K562 (cell line): ENCODE measurements around the gene GRIK2. TPM values are rescaled to one million over a fixed set of nuclear protein-coding genes. Genes with fewer than 3 reads are reported as not detected.

ENCODE experiments used
- ATAC-seq: fragments of 200-7000 bp; cut with Tn5 transposase; 3 replicates; pipeline ENCODE4 v1.9.1; 2020; ENCODE audit warnings: moderate library complexity
- BruUV-seq: library from RNA; stranded (reverse); fragments of 400-500 nt; replicated peaks from 2 replicates; lab custom pipeline; 2021; lab: Mats Ljungman, UMichigan
- CTCF ChIA-PET: fragments of 300-600 bp; formaldehyde crosslinking; extraction: SDS; loops from one replicate; lab custom pipeline; 2021; ENCODE audit warnings: low intra/inter-chr PET ratio; lab: Yijun Ruan, JAX
- POLR2A ChIA-PET: fragments of 300-600, 350-650 bp; sonication (Branson Sonifier 250); formaldehyde crosslinking; extraction: SDS; loops from one replicate; lab custom pipeline; 2021; ENCODE audit warnings: antibody characterized with exemption, inconsistent platforms; lab: Yijun Ruan, JAX
- DNase-seq, 4 experiments: peaks; one replicate each; pipeline versions ENCODE4 v3.0.0 to v3.0.0-alpha.2; 2011 to 2018; ENCODE audit warnings: low spot score in 3 of 4, mixed read lengths in 3 of 4; ENCODE audit errors: extremely low read depth in 1 of 4
- FAIRE-seq: peaks from 2 replicates; lab custom pipeline; 2011; peaks lifted over from hg19 to GRCh38; lab: Jason Lieb, UNC
- H2AFZ ChIP-seq: 2 replicates; pipeline ENCODE4 v1.6.0; 2011; ENCODE audit warnings: low read depth, low read length, control low read depth, inconsistent platforms
- H3K27ac ChIP-seq: fragments of 200-600 bp; 3 replicates; pipeline ENCODE4 v1.8.0; 2011; ENCODE audit warnings: low read depth, mild to moderate bottlenecking, control low read depth, inconsistent platforms, low read length, moderate library complexity, mixed read lengths; ENCODE audit errors: extremely low read depth
- H3K27me3 ChIP-seq, 2 experiments: fragments of 300-600 bp in 1 of 2; 2 replicates in 1 of 2; 3 replicates in 1 of 2; pipeline versions ENCODE4 v1.6.0 to v1.8.0; 2011; ENCODE audit warnings: inconsistent platforms in 2 of 2, low read length in 2 of 2, mild to moderate bottlenecking in 1 of 2, mixed read lengths in 1 of 2, moderate library complexity in 1 of 2; ENCODE audit not compliant: control insufficient read depth in 2 of 2, insufficient read depth in 2 of 2
- H3K36me3 ChIP-seq: fragments of 300-600 bp; 3 replicates; pipeline ENCODE4 v1.8.0; 2011; ENCODE audit warnings: mild to moderate bottlenecking, low read length, inconsistent platforms; ENCODE audit not compliant: control insufficient read depth, insufficient read depth
- H3K4me1 ChIP-seq, 2 experiments: fragments of 200-600 bp in 1 of 2; replicated peaks in 1 of 2; 2 replicates in 1 of 2; 3 replicates in 1 of 2; pipeline versions ENCODE4 v1.5.1 to v1.8.0; 2011; ENCODE audit warnings: inconsistent platforms in 2 of 2, low read length in 2 of 2, mild to moderate bottlenecking in 1 of 2, mixed read lengths in 1 of 2, moderate library complexity in 1 of 2; ENCODE audit not compliant: control insufficient read depth in 2 of 2, insufficient read depth in 2 of 2
- H3K4me2 ChIP-seq: 2 replicates; pipeline ENCODE4 v1.6.1; 2011; ENCODE audit warnings: low read length, control low read depth, inconsistent platforms, mixed read lengths; ENCODE audit not compliant: insufficient read depth
- H3K4me3 ChIP-seq: fragments of 200-600 bp; sonication (generic), shearing (Covaris generic); 2 replicates; pipeline ENCODE4 v1.5.1; 2016; ENCODE audit warnings: control low read depth, inconsistent platforms
- H3K79me2 ChIP-seq: fragments of 200-600 bp; 3 replicates; pipeline ENCODE4 v1.8.0; 2011; ENCODE audit warnings: low read length, inconsistent platforms; ENCODE audit not compliant: control insufficient read depth, insufficient read depth
- H3K9ac ChIP-seq, 2 experiments: 2 replicates each; pipeline versions ENCODE4 v1.6.0 to v1.6.1; 2011; ENCODE audit warnings: low read depth in 2 of 2, low read length in 2 of 2, control low read depth in 1 of 2, inconsistent platforms in 1 of 2, mild to moderate bottlenecking in 1 of 2, mixed read lengths in 1 of 2; ENCODE audit not compliant: insufficient read depth in 1 of 2
- H3K9me1 ChIP-seq: one replicate; pipeline ENCODE4 v1.6.0; 2011; ENCODE audit warnings: inconsistent platforms, mild to moderate bottlenecking, low read length, moderate library complexity; ENCODE audit not compliant: control insufficient read depth, insufficient read depth
- H3K9me3 ChIP-seq: replicated peaks from 2 replicates; pipeline ENCODE4 v1.5.1; 2011; ENCODE audit warnings: low read depth, low read length, inconsistent platforms; ENCODE audit not compliant: control insufficient read depth, insufficient read depth
- H4K20me1 ChIP-seq: replicated peaks from 2 replicates; pipeline ENCODE4 v1.6.1; 2011; ENCODE audit warnings: low read length, inconsistent platforms, mixed read lengths; ENCODE audit not compliant: control insufficient read depth, insufficient read depth
- COPS2 ChIP-seq: fragments of 450-650 bp; conservative IDR thresholded peaks from 2 replicates; pipeline ENCODE4 v1.6.1; 2016; ENCODE audit warnings: mild to moderate bottlenecking, moderate library complexity
- E2F6 ChIP-seq, 2 experiments: IDR thresholded peaks; 2 replicates each; pipeline ENCODE4 v1.6.1; 2011; ENCODE audit warnings: borderline replicate concordance in 1 of 2, control low read depth in 1 of 2, low read depth in 1 of 2, low read length in 1 of 2, mild to moderate bottlenecking in 1 of 2, mixed read lengths in 1 of 2, moderate library complexity in 1 of 2; ENCODE audit not compliant: insufficient read depth in 1 of 2, insufficient read length in 1 of 2, poor library complexity in 1 of 2, severe bottlenecking in 1 of 2; ENCODE audit errors: extremely low read depth in 1 of 2
- POLR2H ChIP-seq: IDR thresholded peaks from 2 replicates; pipeline ENCODE4 v1.6.1; 2016; ENCODE audit warnings: missing genetic modification characterization, low read depth, mild to moderate bottlenecking, control low read depth, missing compliant biosample characterization, moderate library complexity
- SAP30 ChIP-seq: fragments of 200-600 bp; sonication (generic); IDR thresholded peaks from 2 replicates; pipeline ENCODE4 v1.6.1; 2012; ENCODE audit warnings: borderline replicate concordance, low read depth, mild to moderate bottlenecking, moderate library complexity, low read length, control low read depth, inconsistent platforms; ENCODE audit not compliant: insufficient read depth, poor library complexity, severe bottlenecking
- TAF15 ChIP-seq: fragments of 200-400 bp; formaldehyde crosslinking; IDR thresholded peaks from 2 replicates; pipeline ENCODE4 v1.6.1; 2017; ENCODE audit warnings: mild to moderate bottlenecking, low read depth, low read length, moderate library complexity
- TARDBP ChIP-seq: fragments of 450-650 bp; IDR thresholded peaks from 2 replicates; pipeline ENCODE4 v1.6.1; 2016
- ZNF3 ChIP-seq: fragments of 250-450 bp; sonication (Bioruptor Pico); IDR thresholded peaks from 2 replicates; pipeline ENCODE4 v1.5.0; 2021; ENCODE audit warnings: mild to moderate bottlenecking, moderate library complexity
- WGBS: fragments of 100-300 bp; shearing (Covaris generic); methylation state at CpG from one replicate; pipeline ENCODE4 v1.1.6; 2016; ENCODE audit warnings: low coverage, mixed read lengths; ENCODE audit not compliant: insufficient coverage; ENCODE audit errors: missing lambda C conversion rate; 5-methylcytosine and 5-hydroxymethylcytosine counted together
- in situ Hi-C: fragments of 300-500 bp; cut with MboI; formaldehyde crosslinking; loops from 4 replicates; pipeline ENCODE4 v1.15.0; 2018; ENCODE audit warnings: inconsistent platforms, mixed read lengths
- intact Hi-C: fragments of 100-400 bp; cut with micrococcal nuclease; formaldehyde crosslinking; loops from 2 replicates; pipeline ENCODE4 v1.14.2; 2022
- polyA plus RNA-seq, 8 experiments: library from polyadenylated mRNA; depleted of rRNA in 4 of 8; stranded (reverse) in 5 of 8; unstranded in 3 of 8; fragments of >200 nt; fragmentation: Nextera tagmentation in 2 of 8; fragmentation: Illumina TruSeq in 1 of 8; extraction: Ambion mirVana in 2 of 8; extraction: Trizol in 1 of 8; gene quantifications; 2 replicates each; pipeline versions ENCODE4 v1.2.1 to v1.2.3, GENCODE V29; 2011 to 2014; ENCODE audit warnings: inconsistent platforms in 1 of 8, missing spikeins in 1 of 8
- total RNA-seq, 7 experiments: library from RNA; depleted of rRNA in 6 of 7; stranded (reverse); fragments of >200 nt in 6 of 7; fragmentation: Illumina TruSeq in 2 of 7; extraction: Trizol in 2 of 7; gene quantifications; 2 replicates each; pipeline versions ENCODE4 v1.2.1 to v1.2.3, GENCODE V29; 2011 to 2021; ENCODE audit warnings: low replicate concordance in 1 of 7

GRIK2 gene
- total and polyA plus RNA-seq, 9 of the 15 experiments (the other 6 are each of a cell fraction or from before 2014, with no cell fraction given) = not detected

- Histone ChIP-seq H3K27ac (no peak overlapping the region), H3K9ac (no peak overlapping the region), H3K4me3 (no peak overlapping the region), H3K9me3 (no peaks in the 10 kb centered on the region; the same call in 1 of the 2 replicates), H3K9me1 (no peaks in the 10 kb centered on the region), H3K27me3 (no peaks in the 10 kb centered on the region), H3K79me2 (no peaks in the 10 kb centered on the region), H3K4me2 (no peak overlapping the region), H2AFZ (no peak overlapping the region), H3K4me1 (no peaks in the 10 kb centered on the region), H3K36me3 (no peaks in the 10 kb centered on the region), H4K20me1 (no peaks in the 10 kb centered on the region)
- FAIRE-seq (no peak), ATAC-seq (no peak), DNase-seq (no peak)
- 6% methylated on average over 2 of the region's 2 CpGs for WGBS
- intact Hi-C loops = no loop called here
- TF ChIP-seq SAP30 (no peak), POLR2H (tag) (no peak), E2F6 (IDR thresholded peaks at IDR 0.05; ENCODE audit: borderline replicate concordance in 1 of 2, extremely low read depth in 1 of 2, insufficient read depth in 1 of 2, insufficient read length in 1 of 2, low read depth in 1 of 2, low read length in 1 of 2, poor library complexity in 1 of 2, severe bottlenecking in 1 of 2) (no peak), COPS2 (no peak), ZNF3 (CRISPR knock-in tag) (no peak), TAF15 (no peak), TARDBP (no peak)
- no TSS peak for BruUV-seq
- ChIA-PET CTCF (no interaction called here), POLR2A (no interaction called here)
- in situ Hi-C loops = no loop called here
Measured at GRCh38 chr6:101956961-101957360, 563.5 kb downstream of the GRIK2 start.
